ENCODE results near the gene SEC61A1. TPM values are rescaled to one million over a fixed set of nuclear protein-coding genes. Genes with fewer than 3 reads are reported as not detected.

The SEC61A1 gene
- total RNA-seq, 1 experiment from 2014 or later: 148 TPM

DNA sequence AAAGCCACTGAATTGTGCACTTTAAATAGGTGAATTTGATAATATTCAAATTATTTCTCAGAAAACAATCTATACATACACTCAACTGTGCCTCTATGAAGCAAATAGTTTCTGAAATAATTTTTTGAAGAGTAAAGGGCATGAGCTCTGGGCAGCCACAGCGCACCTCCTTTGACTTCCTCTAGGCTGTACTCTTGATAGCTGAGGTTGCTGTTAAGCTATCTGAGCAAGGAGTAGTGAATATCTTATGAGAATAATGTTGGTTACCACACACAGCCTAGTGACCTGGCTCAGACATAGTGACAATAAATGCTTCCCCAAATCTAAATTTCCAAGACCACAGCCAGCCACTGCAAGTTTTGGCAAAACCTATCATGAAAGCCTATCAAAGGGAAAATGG lies 11.6 kb upstream of the SEC61A1 start:
- Histone ChIP-seq H3K4me1 (no peaks in the 10 kb centered on the region), H3K36me3 (no peaks in the 10 kb centered on the region), H3K27ac (no peak overlapping the region), H3K27me3 (no peaks in the 10 kb centered on the region), H3K9me3 (replicated peaks) (no peaks in the 10 kb centered on the region; the same call in none of the 2 replicates), H3K4me3 (no peak overlapping the region)
- DNase-seq: no peak

DNA sequence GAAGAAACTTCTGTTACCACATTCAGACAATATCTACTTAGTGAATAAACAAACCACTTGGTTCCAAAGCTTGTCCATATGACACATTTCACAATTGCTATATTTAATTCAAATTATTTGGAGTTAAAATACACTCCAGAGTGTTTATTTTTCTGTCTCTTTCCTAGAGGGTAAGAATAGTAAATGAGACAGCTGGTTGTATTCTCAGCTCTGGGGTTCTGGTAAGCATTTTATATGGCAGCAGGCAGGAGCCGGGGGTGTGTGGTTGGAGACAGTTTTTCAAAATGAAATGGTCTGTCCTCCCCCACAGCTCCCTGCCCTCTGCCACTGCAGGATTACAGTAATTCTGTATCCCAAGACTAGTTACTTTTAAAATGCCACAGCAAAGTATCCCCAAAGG lies 10.9 kb upstream of the SEC61A1 start:
- Histone ChIP-seq H3K4me1 (no peaks in the 10 kb centered on the region), H3K4me3 (no peak overlapping the region), H3K36me3 (no peaks in the 10 kb centered on the region), H3K9me3 (replicated peaks) (no peaks in the 10 kb centered on the region; the same call in none of the 2 replicates), H3K27ac (no peak overlapping the region), H3K27me3 (no peaks in the 10 kb centered on the region)
- no peak for DNase-seq

DNA sequence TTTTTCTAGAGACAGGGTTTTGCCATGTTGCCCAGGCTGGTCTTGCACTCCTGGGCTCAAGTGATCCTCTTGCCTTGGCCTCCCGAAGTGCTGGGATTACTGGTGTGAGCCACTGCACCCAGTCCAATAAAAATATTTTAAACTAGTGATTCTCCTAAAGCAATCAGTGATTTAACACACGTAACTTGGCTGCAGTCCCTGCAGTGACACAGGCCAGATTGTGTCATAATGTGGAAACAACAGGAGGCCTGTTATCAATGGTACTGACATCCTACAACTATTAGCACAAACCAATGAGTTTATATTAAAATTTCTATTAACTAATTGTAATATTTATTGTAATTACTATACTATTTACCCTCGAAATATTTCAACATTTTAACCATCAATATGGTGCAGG lies 1.6 kb upstream of the SEC61A1 start:
- H3K4me1 ChIP-seq: peaks cover 5% of the 10 kb centered on the region; the same call in 1 of the 2 replicates
- H3K9me3 ChIP-seq (replicated peaks): no peaks in the 10 kb centered on the region
- peaks cover 22% of the 10 kb centered on the region for H3K36me3 ChIP-seq
- H3K27ac ChIP-seq: no peak overlapping the region
- no peak overlapping the region for H3K4me3 ChIP-seq
- H3K27me3 ChIP-seq: no peaks in the 10 kb centered on the region; the same call in 1 of the 2 replicates
- DNase-seq: no peak

DNA sequence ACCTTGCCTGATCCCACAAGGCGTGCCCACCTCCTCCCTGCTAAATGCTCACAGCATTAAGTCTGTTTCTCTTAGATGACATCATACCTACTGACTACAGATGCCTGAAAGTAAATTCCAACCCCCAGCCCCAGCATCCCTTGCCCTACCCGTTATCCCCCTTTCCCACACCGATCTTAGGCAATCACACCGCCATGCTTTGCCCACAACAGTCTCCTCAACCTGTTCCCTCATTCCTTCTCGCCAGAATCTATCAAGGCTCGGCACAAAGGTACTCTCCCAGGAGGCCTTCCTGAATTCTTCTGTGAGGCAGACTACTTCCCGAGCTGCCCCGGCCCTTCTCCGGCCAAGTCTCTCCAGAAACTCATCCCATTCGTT lies 789 bp upstream of the SEC61A1 start:
- Histone ChIP-seq H3K27me3 (no peaks in the 10 kb centered on the region; the same call in 1 of the 2 replicates), H3K27ac (peak overlapping the region; percentile 35), H3K4me3 (peak overlapping the region; percentile 93), H3K4me1 (peaks cover 5% of the 10 kb centered on the region; the same call in 1 of the 2 replicates), H3K9me3 (replicated peaks) (no peaks in the 10 kb centered on the region), H3K36me3 (peaks cover 31% of the 10 kb centered on the region)
- DNase-seq: no peak

DNA sequence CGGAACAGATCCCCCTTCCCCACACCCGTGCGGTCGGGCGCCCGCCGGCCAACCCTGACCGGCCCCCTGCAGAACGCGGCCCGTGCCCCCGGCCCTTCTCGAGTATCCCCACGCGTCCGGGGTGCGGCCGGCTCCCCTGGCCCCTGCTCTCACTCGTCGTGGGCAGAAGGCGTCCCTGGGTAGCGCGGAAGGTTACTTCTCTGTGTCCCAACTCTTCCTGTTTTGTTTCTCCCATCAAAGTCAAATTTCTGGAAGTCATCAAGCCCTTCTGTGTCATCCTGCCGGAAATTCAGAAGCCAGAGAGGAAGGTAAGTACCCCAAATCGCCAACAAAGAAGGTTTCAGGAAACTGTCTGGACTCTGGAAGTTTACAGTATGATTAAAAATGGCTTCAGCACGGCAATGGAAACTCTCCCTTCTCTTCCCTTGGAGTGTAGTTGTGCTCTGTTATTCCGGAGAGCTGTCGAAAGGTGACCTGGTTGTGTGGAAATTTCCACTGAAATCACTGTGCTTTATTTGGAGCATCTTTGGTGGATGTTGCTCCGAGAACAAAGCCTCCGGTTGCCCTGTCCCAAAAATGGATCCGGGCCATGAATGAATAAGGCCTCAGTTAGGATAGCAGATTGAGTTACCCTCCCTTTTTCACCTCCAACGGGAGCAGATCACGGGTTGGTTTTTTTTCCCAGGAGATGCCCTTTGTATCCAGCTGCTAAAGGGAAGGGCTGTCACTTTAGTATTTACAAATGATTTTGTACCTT lies 536 bp downstream of the SEC61A1 start:
- Histone ChIP-seq H3K4me1 (peaks cover 5% of the 10 kb centered on the region; the same call in 1 of the 2 replicates), H3K27ac (peak overlapping the region; percentile 75), H3K27me3 (no peaks in the 10 kb centered on the region; the same call in 1 of the 2 replicates), H3K36me3 (peaks cover 42% of the 10 kb centered on the region), H3K9me3 (replicated peaks) (no peaks in the 10 kb centered on the region), H3K4me3 (peak overlapping the region; percentile 93)
- DNase-seq: peak in 1 of 2 experiments; percentile 34

DNA sequence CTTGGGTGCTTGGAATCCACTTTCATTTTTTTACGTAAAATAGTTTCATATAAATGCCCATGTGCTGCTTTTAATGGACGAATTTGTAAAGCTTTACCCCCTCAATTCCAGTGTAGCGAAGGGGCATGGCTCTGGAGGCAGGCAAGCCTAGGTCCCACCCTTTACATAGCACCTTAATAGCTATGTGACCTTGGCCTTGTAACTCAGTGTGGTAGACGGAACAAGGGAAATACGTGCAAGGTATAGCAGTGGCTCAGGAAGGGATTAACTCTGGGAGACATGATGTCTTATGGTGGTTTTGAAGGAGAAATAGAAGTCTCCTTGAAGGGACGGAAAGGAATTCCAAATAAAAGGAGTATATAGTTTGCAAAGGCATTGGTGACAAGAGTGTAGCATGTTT lies 1.4 kb downstream of the SEC61A1 start:
- peaks cover 49% of the 10 kb centered on the region for H3K36me3 ChIP-seq
- no peak overlapping the region for H3K27ac ChIP-seq
- H3K9me3 ChIP-seq (replicated peaks): no peaks in the 10 kb centered on the region
- peak overlapping the region; percentile 93 for H3K4me3 ChIP-seq
- H3K27me3 ChIP-seq: no peaks in the 10 kb centered on the region; the same call in 1 of the 2 replicates
- H3K4me1 ChIP-seq: peaks cover 5% of the 10 kb centered on the region; the same call in 1 of the 2 replicates
- no peak for DNase-seq

DNA sequence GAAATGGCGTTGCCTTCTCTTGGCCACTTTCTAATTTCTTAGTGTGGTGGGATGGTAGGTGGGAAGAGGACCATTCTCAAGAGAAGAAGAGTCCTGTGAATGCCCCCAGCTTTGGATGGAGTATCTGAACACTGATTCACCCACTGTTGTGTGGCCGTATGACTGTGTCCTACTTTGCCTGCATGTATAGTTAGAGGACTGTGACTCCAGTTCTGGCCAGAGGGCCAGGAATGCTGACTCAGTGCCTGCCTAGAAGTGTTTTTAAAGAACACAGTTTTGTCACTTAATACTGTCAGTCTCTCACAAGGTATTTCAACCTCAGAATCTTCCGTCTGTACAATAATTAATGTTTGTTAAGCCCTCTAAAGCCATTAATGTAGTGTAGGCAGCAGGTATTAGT lies 2.1 kb downstream of the SEC61A1 start:
- H3K4me1 ChIP-seq: peaks cover 5% of the 10 kb centered on the region; the same call in 1 of the 2 replicates
- no peaks in the 10 kb centered on the region for H3K9me3 ChIP-seq (replicated peaks)
- H3K27me3 ChIP-seq: no peaks in the 10 kb centered on the region
- no peak overlapping the region for H3K27ac ChIP-seq
- DNase-seq: no peak
- peaks cover 55% of the 10 kb centered on the region for H3K36me3 ChIP-seq
- no peak overlapping the region for H3K4me3 ChIP-seq

DNA sequence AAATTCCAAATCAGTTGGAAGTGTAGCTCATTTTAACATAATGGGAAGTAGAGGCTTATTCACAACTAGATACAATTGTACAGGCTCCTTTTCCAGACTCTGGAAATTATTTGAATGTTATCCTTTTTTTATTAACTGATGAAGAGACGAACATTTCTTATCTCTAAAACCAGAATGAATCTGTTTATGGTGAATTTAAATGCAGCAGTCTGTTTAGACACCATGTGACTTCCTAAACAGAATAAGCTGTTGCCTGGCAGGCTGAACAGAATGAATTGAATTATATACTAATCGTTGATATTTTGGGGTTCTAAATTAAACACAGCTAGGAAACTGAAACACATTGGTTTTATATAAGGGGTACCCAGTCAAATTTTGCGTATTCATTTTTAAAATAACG lies 4.0 kb downstream of the SEC61A1 start:
- DNase-seq: no peak
- Histone ChIP-seq H3K4me3 (no peak overlapping the region), H3K4me1 (peaks cover 5% of the 10 kb centered on the region; the same call in 1 of the 2 replicates), H3K27me3 (no peaks in the 10 kb centered on the region), H3K36me3 (peaks cover 74% of the 10 kb centered on the region), H3K9me3 (replicated peaks) (no peaks in the 10 kb centered on the region), H3K27ac (no peak overlapping the region)

DNA sequence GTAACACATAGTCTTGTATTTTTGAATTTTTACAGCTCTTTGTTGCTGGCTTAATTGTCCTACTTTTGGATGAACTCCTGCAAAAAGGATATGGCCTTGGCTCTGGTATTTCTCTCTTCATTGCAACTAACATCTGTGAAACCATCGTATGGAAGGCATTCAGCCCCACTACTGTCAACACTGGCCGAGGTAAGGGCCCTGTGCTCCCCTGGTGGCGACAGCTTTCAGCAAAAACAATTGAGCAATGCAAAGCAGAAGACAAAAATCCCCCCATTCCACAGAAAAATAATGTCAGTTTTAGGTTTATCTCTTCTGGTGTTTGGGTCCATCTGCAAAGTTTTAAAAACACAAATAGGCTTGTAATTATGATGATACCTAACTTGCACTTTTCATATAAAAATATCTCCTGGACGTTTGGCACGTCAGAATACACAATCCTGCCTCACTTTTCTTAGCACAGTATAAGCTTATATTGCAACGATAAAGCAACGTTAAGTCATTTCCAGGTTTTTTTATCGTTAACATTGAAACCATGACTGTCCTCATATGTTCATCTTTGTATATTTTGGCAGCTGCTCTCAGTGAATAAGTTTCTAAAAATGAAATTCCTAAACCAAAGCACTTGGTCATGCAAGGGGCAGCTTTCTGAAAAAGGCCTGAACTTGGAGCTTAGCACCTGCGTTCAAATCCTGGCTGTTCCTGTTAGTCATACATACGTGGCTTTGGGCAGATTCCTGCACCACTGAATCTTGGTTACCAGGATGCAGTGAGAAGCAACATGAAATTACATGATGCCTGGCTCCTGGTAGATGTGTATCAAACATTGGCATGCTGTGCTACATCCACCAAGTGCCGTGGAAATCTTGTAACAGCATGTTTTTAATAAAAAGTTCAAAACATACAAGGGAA lies 8.5 kb downstream of the SEC61A1 start:
- no peak overlapping the region for H3K27ac ChIP-seq

DNA sequence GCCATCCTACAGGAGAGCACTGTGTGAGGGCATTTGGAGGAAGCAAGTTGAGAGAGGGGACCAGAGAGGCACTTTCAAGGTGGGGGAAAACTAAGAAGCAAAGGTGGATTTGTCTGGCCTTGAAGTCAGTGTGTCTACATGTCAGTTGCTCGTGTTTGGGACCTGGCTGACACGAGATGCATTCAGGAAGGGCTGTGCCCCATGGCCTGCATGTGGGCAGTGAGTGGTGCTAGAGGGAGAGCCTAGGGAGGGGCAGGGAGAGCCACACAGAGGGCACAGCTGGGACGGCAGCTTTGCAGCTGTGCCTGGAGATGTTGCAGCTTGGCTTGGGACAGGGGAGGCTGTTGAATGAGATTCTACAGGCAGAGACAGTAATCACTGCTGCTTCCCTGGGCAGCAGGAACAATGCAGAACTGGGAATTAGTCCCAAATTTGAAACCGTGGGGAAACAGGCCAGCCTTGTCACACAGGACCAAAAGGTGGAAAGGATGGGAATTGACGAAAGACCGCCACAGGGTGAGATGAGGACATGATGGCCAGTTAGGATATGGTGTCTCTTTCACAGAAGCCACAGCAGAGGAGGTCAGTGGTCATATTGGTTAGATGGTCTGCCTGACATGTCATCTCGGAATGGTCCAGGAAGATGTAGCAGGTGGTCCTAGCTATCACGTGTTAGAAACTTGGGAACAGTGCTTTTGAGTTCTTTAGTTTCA lies 10.0 kb downstream of the SEC61A1 start:
- Histone ChIP-seq H3K36me3 (peaks cover 90% of the 10 kb centered on the region), H3K27ac (no peak overlapping the region), H3K9me3 (replicated peaks) (no peaks in the 10 kb centered on the region), H3K4me1 (no peaks in the 10 kb centered on the region), H3K27me3 (no peaks in the 10 kb centered on the region), H3K4me3 (no peak overlapping the region)
- no peak for DNase-seq

More for the DNA sequence above, 8.5 kb downstream of the SEC61A1 start:
- H3K4me3 ChIP-seq: no peak overlapping the region
- no peaks in the 10 kb centered on the region for H3K27me3 ChIP-seq
- peaks cover 90% of the 10 kb centered on the region for H3K36me3 ChIP-seq
- no peaks in the 10 kb centered on the region for H3K4me1 ChIP-seq
- no peak for DNase-seq
- H3K9me3 ChIP-seq (replicated peaks): no peaks in the 10 kb centered on the region

DNA sequence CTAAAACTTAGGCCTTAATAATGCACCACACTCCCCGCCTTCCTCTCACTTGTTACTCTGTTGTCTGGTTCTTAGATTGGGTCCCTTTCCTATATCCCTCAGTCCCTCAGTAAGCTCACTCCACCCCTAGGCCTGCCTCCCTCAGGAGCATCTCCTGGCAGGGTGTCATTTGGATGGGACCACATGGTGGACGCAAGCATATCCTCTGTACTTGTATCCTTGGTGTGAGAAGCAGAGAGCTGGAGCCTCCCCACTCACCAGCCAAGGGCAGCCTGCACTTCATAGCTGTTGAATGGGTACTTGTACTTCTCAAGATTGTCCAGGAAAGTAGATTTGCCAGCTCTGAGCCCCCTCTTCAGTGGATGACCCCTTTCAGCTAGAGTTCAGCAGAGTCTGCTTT lies 11.6 kb downstream of the SEC61A1 start:
- H3K9me3 ChIP-seq (replicated peaks): no peaks in the 10 kb centered on the region
- no peak overlapping the region for H3K4me3 ChIP-seq
- no peak overlapping the region for H3K27ac ChIP-seq
- H3K27me3 ChIP-seq: no peaks in the 10 kb centered on the region
- no peak for DNase-seq
- no peaks in the 10 kb centered on the region for H3K4me1 ChIP-seq
- H3K36me3 ChIP-seq: peaks cover 94% of the 10 kb centered on the region

DNA sequence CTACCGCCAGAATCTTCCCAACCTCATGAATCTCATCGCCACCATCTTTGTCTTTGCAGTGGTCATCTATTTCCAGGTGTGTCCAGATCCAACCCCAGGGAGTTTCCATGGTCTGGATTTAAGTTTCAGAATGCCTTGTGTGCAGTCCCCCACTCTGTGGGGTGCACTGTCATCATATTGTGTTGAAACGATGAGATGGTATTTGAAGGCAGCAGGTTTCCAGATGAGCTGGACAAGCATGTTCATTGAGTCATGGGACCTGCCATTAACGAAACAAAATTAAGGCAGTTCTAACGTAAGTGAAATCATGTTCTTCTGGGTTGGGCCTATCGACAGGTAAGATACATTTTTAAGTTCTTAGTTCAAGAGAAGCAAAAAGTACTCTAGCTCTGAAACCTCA lies 12.7 kb downstream of the SEC61A1 start:
- Histone ChIP-seq H3K27ac (no peak overlapping the region), H3K4me1 (no peaks in the 10 kb centered on the region), H3K27me3 (no peaks in the 10 kb centered on the region), H3K9me3 (replicated peaks) (no peaks in the 10 kb centered on the region), H3K36me3 (peaks cover 93% of the 10 kb centered on the region), H3K4me3 (no peak overlapping the region)
- no peak for DNase-seq

DNA sequence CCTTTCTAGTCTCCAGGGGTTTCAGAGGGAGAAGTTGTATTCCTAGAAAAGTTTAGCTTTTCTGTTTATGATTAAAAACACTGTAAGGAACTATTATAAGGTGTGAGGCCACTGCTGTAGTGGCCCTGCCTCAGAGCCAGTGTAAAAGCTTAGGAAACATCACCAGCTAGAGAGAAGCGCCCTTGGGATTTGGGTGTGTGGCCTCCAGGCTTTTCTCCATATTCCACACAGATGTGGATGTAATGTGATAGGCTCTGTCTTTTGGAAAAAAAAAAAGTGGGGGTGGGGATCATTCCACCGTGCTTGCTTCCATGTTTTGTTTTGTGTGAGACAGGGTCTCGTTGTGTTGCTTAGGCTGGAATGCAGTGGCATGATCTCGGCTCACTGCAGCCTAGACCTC lies 13.9 kb downstream of the SEC61A1 start:
- Histone ChIP-seq H3K9me3 (replicated peaks) (no peaks in the 10 kb centered on the region), H3K4me3 (no peak overlapping the region), H3K27ac (no peak overlapping the region), H3K27me3 (no peaks in the 10 kb centered on the region), H3K36me3 (peaks cover 93% of the 10 kb centered on the region), H3K4me1 (no peaks in the 10 kb centered on the region)
- no peak for DNase-seq

DNA sequence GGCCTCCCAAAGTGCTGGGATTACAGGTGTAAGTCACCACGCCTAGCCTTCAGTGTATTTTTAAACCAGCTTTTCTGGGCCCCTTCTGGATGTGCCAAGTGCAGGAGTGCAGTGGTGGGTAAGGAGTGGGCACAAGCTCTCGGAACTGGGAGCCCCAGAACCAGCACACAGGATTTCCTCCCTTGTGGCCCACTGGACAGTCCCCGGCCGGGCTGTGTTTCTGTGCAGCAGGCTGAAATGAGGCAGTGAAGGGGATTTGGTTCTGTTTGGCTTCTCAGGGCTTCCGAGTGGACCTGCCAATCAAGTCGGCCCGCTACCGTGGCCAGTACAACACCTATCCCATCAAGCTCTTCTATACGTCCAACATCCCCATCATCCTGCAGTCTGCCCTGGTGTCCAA lies 14.4 kb downstream of the SEC61A1 start:
- no peak for DNase-seq
- H3K27ac ChIP-seq: no peak overlapping the region
- H3K4me3 ChIP-seq: no peak overlapping the region
- H3K36me3 ChIP-seq: peaks cover 90% of the 10 kb centered on the region
- H3K4me1 ChIP-seq: no peaks in the 10 kb centered on the region
- no peaks in the 10 kb centered on the region for H3K27me3 ChIP-seq
- no peaks in the 10 kb centered on the region for H3K9me3 ChIP-seq (replicated peaks)

All from SJCRH30 (cell line).